GM12873 (cell line): ENCODE results near the gene MACROD2.

ENCODE experiments used
- CTCF ChIP-seq: IDR thresholded peaks from 2 replicates; pipeline ENCODE4 v1.5.1; 2012; ENCODE audit warnings: low read depth, mild to moderate bottlenecking, moderate library complexity, low read length, control low read depth; ENCODE audit not compliant: insufficient read depth; ENCODE audit errors: missing control alignments

MACROD2 gene

GRCh38 chr20:14745830-14746229, 750.5 kb downstream of the MACROD2 start:
- no peak for TF ChIP-seq CTCF

GRCh38 chr20:14751191-14751590, 755.9 kb downstream of the MACROD2 start:
- TF ChIP-seq CTCF: no peak

DNA sequence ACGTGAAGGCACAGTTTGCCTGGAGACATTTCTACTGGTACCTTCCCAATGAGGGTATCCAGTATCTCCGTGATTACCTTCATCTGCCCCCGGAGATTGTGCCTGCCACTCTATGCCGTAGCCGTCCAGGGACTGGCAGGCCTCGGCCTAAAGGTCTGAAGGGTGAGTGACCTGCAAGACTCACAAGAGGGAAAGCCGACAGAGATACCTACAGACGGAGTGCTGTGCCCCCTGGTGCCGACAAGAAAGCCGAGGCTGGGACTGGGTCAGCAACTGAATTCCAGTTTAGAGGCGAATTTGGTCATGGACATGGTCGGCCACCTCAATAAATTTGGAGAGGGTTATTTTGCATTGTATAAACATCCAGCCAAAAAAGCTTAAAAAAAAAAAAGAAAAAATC, 762.4 kb downstream of the MACROD2 start:
- TF ChIP-seq CTCF: no peak

GRCh38 chr20:14758356-14758755, 763.0 kb downstream of the MACROD2 start:
- no peak for TF ChIP-seq CTCF

GRCh38 chr20:14759979-14760378, 764.7 kb downstream of the MACROD2 start:
- TF ChIP-seq CTCF: no peak

- no peak for TF ChIP-seq CTCF
Measured at GRCh38 chr20:14761903-14762302, 766.6 kb downstream of the MACROD2 start.

DNA sequence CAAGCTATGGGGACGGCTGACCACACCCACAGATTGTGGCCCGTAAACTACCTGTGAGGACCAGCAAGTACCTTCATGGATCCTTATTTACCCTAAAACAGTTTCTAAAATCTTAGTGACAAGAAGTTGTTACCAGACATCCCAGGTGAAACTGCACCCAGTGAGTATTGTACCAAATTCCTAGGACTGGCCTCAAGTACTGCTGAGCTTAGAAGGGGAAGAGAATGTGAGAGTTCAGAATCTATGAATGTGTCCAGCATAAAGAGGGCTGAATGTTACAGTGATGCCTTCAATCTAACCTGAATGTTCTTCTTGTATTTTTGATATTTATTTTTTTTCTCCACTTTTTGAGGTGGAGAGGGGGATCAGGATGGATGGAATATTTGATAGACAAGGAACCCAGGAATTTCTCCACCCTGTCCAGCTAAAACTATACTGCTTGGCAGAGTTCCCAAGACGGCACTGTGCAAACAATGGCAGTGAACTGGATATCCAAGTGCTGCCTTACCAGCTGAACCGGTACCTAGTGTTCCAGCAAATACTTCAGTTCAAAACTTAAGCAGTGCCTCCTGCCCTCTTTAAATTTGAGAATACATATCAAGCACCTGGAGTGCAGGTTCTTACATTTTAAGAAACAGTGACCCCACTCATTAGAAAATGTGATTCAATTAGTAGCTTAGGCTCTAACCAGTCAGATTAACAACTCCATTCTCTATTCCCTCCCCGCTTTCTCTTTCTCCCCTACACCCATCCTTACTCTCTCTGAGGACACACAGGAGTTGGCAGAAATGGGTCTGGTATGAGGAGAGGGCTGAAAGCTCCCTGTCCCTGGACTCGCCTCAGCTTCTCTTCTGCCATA, 769.4 kb downstream of the MACROD2 start:
- TF ChIP-seq CTCF: no peak
